ENCODE measurements around the gene ZBTB43. TPM values are rescaled to one million over a fixed set of nuclear protein-coding genes. Genes with fewer than 3 reads are reported as not detected.

ZBTB43 gene
- total RNA-seq, 1 donor from 2014 or later: 12.8 TPM

DNA sequence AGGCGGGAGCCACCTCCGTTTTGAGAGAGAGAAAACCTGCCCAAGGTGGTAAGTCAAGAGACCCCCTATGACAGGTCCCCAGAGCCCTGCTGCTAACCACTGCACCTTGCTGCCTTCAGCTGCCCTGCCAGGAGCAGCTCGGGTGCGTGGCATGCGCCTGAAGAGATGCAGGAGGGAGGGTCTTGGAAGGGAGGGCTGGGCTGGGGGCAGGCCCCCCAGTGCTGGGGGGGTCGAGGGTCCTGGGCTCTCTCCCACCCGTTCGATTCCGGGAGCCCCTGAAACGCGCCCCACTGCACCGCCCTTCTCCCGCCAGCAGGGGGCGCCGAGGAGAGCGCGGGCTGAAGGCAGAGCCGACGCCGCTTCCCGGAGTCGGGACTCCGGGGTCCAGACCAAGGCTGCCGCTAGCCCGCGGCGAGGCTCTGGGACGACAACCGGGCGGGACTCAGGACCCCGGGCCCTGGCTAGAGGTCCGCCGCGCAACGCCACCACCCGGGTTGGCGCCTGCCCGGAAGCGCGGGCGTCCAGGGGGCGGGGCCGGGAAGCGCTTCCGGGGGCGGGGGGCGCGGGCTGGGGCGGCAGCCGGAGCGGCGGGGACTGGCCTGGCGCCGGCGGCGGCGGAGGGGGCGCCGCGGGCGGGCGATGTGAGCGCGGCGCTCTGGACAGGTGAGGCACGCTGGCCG is 55.4 kb downstream of the ZBTB43 start, which contains the start of gene ZBTB34:
Gene ZBTB34 (plus strand): TSS at position 563 of the 680 bp plus-strand sequence. CDS start 18,761 bp downstream, outside the sequence.
- peak; percentile 70 for ATAC-seq

DNA sequence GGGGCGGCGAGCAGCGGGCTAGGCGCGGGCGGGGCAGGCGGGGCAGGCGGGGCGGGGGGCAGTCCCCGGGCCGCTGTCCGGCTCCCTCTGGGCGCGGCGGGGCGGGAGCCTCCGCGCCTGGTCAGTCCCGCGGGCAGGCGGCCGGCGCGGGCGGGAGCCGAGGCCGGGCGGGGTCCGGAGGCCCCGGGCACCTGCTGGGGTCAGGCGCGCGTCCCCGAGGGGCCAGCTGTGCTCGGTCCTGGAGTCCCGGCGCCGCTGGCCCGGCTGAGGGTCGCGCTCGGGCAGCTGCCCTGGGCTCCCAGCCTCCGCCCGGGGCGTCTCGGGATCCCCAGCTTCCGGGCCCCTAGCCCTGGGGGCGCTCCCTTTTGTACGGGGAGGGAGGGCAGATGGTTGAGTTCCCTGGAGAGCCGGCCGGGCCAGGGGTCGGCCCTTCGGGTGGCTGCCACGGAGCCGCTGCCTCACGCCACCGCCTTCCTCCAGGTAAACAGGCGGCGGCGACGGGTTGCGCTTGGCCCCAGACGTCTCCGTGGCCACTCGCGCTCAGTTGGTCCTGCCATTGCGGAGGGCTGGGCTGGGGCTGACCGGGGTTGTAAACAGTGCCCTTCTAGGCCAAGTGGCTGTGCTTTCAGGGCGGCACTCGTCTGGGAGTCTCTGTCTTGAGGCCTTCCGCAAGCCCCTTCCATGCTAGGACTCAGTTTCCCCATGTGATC is 56.1 kb downstream of the ZBTB43 start:
- ATAC-seq: peak; percentile 44

DNA sequence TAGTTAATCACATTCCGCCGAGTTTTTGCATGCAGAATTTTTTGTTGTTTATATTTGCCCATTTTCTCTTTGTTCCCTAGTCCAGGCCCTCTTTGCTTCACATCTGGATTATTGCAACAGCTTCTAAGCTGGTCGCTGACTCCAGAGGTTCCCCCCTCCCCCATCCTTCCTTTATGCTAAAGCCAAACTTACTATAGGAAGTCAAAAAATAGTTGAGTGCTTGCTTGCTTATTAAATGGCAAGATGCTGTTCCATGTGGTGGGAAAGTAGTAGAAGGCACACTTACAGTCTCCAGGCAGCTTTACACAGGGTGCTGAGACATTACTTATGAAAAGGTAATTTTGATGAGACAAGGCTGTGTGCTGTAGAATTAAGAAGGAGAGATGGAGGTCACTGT is 56.9 kb downstream of the ZBTB43 start:
- no peak for ATAC-seq

DNA sequence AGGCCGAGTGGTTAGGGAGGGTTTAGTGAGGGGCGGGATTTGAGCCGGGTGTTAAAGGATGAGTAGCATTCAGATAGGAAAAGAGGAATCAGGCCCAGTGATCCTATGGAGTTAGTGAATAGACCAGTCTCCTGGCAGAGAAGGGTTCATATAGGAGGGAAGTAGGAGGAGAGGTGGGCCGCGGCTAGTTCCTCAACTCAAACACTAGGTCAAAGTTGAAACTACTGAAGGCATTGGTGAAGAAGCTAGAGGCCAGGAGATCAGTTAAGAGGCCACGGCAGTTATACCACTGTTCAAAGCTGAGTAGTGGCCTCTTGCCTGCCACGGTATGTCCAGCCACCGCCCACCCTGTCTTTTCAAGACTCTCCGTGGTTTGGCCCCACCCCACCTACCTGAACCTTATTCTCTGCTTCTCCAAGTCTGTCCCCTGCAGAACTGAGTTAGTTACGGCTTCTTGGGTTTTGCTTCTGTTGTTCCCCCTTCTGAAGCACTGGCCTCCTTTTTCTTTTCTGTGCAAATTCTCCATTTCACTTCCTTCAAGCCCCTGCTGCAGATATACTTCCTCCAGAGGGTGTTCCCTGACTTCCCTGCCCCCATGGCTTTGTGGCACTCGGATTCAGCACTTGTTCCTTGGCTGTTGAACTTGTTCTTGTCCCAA is 57.4 kb downstream of the ZBTB43 start:
- no peak for ATAC-seq

DNA sequence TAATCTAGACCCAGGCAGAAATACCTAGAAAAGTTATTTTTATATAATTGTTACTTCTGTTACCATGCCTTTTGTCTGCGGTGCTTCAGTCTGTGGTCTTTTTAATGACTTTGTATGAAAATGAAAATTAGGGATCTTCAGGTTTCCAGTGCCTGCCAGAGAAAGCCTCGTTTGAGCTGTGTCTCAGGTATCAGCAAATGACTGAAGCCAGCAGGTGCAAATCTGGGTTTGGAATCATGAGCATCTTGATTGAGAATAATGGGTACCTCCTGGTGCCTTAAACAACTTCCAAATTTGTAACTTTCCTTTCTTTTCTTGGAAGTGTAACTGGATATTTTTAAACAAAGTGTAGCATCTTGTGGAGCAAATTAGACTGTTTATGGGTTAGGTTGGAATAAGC is 59.9 kb downstream of the ZBTB43 start:
- no peak for ATAC-seq

DNA sequence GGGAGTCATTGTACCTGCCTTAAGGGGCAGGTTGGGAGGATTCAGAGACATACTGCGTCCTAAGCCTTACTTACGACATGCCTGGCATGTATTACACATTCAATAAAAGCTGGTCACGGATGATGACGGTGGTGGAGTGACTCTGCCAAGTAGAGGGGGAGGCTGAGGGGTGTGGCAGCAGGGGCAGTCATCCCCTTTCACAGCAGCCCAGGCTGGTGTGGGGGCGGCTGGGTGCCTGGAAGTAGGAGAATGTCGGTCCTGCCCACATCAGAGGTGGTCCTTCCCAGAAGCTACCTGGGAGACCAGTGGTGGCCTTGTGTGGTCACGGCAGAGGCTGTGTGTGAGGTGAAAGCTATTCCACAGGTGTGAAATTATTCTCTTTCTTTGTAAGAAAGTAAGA is 64.5 kb downstream of the ZBTB43 start:
- ATAC-seq: peak; percentile 72

DNA sequence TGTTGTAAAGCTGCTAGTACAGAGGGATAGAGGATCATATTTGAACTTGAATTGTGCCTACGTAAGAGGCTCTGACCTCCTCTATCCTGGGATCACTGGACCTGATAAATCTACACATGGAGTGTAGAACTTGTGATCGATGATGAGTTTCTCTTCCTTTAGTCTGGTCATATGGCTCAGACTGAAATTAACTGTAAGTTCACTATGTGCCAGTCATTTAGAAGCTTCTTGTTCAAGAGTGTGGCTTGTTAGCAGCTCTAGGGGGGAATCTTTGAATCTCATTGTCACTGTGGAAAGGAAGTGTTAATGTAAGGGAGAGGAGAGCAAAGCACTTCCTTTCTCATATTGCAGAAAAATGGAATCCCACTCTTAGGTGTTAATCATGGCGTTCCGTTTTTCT is 67.7 kb downstream of the ZBTB43 start:
- no peak for ATAC-seq

DNA sequence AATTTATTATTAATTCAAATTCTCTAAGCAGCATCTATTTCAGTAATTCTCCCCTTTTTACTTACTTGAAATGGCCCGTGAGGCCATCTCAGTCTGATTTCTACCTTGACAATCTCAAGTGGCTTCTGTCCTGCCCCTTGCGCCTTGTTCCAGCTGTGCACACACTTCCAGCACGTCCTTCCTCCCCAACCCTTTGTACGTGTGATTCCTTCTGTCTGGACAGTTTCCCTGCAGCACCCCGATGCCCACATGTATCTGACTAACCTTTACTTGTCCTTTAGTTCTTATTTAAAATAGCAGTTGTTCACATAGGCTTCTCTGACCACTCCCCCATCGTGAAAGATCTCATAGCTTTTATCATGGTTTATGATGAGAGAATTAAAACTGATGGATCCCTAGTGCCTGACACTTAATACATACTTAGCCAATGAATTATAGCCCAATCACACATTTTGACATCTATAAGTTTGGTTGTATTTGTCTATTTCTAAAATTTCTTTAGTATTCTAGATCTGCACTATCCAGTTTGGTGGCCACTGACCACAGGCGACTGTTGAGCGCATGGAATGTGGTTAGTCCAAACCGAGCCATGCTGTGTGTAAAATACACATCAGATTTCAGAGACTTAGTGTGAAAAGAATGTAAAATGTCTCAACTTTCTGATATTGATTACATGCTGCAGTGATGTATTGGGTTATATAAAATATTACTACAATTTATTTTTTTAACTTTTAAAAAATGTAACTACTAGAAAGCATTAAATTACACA is 69.9 kb downstream of the ZBTB43 start:
- ATAC-seq: no peak

DNA sequence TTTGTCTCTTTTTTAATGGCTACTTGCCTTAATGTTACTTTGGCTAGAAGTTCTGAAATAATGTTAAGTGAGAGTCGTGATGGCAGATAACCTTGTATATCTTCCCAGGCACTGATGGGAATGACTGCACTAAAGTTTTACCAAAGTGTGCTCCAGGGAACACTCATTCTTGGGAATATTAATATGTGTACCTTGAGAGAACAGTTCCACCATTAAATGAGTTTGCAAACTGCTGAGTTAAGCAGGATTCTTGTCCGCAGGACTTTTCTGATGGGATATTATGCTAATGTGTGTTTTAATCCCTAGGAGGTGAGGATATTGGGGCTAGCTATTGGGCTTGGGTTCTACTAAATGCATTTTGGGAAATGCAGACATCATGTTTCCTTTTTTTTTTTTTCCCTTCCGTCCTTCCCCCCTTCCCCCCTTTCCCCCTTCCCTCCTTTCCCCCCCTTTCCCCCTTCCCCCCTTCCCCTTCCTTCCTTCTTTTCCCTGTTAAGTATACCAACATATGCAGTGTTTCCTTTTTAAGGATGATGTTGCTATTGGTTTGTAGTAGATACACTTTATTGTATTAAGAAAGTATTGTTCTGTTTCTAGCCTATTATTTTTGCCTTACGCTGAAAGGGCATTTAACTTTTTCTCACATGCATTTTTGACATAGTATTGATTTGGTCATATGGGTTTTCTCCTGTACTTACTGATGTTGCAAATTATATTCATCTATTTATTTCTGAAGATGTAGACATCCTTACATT is 71.1 kb downstream of the ZBTB43 start:
- no peak for ATAC-seq

DNA sequence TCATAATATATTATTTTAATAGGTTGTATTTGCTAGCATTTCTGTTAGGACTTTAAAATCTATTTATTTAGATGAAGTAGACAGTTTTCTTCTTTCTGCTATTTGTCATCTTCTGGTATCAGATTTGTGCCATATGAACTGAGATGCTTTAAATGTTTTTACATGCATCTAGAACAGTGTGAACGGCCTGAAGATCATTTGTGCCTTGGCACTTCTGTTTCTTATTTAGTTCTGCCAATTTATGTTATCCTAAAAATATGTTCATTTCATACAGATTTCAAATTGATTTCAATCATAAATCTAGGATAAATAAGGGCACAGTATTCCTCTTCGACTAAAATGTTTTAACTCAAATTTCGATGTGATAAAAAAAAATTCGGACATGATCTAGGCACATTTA is 71.7 kb downstream of the ZBTB43 start:
- ATAC-seq: no peak

DNA sequence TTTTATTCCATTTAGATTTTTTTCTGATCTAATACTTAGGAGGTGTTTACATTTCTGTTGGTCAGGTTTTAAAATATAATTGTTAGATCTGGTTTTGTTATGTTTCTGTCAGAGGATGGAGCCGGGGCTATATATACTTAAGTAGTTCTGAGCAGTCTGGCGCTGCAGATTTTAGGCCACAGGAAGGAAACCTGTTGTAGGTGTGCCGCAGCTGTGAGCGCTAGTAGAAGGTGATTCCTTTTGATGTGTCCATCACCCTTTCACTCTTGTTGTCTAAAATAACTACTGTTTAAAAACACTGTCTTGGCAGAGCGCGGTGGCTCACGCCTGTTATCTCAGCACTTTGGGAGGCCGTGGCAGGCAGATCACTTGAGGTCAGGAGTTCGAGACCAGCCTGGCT is 72.6 kb downstream of the ZBTB43 start:
- ATAC-seq: no peak

DNA sequence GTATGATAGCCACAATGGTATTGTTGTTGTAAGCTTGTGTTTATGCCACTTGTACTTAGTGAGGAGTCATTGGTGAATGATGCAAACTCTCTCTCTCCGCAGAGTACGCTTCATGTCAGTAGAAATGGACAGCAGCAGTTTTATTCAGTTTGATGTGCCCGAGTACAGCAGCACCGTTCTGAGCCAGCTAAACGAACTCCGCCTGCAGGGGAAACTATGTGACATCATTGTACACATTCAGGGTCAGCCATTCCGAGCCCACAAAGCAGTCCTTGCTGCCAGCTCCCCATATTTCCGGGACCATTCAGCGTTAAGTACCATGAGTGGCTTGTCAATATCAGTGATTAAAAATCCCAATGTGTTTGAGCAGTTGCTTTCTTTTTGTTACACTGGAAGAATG is 74.4 kb downstream of the ZBTB43 start:
- no peak for ATAC-seq

DNA sequence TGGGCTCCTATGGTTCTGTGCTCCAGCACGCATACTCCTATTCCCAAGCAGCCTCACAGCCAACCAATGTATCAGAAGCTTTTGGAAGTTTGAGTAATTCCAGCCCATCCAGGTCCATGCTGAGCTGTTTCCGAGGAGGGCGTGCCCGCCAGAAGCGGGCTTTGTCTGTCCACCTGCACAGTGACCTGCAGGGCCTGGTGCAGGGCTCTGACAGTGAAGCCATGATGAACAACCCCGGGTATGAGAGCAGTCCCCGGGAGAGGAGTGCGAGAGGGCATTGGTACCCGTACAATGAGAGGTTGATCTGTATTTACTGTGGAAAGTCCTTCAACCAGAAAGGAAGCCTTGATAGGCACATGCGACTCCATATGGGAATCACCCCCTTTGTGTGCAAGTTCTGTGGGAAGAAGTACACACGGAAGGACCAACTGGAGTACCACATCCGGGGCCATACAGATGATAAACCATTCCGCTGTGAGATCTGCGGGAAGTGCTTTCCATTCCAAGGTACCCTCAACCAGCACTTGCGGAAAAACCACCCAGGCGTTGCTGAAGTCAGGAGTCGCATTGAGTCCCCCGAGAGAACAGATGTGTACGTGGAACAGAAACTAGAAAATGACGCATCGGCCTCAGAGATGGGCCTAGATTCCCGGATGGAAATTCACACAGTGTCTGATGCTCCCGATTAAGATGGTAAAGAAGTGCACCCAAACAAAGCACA is 75.5 kb downstream of the ZBTB43 start:
- ATAC-seq: no peak

DNA sequence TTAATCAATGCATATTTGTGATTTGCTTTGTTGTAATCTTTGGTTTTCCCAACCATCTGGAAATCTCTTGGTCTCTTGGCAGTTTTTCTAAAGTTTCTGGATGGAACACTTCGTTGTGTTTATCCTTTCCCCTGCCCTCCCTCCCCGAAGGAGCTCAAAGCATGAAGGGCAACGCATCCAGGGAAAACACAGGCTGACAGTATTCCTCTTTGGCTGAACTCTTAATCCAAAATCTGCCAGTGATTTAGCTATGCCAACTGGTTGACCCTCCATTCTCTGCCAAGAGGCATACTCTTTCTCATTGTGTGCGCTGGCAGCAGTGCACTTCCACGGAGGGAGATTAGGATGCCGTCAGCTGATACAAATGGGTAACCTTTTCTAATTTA is 76.1 kb downstream of the ZBTB43 start:
- ATAC-seq: no peak

DNA sequence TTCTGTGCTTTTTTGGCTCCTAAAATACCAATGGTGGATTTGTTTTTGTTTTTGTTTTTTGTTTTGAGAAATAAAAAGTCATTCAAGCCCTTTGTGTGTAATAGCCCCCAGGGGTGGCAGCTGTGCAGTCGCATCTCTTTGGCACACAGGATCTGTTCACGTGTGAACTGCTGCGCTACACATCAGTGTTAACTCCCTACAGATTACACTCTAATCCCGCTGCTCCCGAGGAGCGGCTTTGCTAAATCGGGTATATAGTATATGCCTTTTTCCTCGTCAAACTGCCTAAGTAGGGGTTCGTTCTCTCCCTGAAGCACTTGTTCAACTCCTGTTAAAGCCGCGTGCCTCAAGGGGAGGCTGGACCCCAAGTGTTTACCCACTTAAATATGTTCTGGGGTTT is 77.9 kb downstream of the ZBTB43 start:
- ATAC-seq: no peak

DNA sequence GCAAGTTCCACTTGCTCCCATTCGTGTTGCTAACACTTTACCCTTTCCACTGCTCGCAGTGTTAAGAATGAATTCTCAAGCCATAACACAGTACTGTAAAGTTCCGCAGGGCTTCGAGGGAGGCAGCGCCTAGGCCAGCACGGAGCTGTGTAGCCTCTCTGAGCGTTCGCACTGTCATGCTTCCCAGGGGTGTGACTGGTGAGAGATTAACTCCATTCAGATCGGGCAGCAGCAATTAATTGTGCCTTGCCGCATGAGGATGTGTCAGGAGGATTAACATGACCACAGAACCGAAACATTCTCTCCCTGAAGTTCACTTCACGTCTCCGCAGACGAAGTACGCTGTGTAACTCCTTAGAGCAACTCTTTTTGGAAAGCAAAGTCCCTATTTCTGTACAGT is 78.8 kb downstream of the ZBTB43 start:
- peak; percentile 93 for ATAC-seq

DNA sequence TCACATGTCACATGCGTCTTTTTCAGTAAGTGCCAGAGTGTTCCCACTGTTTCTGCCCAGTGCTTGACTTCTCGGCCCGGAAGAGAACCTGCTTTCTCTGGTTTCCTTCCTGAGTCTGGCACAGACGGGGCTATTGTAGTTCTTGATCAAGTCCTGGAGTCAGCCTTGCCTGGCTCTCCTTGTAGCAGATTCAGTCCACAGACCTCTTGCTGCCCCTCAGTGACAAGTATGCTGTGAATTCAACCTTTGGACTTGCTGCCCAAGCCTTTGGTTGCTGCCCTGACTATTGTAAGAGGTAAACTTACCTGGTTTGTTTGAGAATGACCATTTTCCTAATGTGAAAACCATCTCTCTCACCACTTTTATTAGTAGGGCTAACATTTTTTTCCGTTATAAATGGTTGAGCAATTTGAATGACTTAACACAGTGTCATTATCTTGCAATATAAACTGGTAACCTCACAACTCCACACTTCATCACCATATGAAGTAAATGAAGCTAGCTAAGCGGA is 80.3 kb downstream of the ZBTB43 start:
- ATAC-seq: no peak

DNA sequence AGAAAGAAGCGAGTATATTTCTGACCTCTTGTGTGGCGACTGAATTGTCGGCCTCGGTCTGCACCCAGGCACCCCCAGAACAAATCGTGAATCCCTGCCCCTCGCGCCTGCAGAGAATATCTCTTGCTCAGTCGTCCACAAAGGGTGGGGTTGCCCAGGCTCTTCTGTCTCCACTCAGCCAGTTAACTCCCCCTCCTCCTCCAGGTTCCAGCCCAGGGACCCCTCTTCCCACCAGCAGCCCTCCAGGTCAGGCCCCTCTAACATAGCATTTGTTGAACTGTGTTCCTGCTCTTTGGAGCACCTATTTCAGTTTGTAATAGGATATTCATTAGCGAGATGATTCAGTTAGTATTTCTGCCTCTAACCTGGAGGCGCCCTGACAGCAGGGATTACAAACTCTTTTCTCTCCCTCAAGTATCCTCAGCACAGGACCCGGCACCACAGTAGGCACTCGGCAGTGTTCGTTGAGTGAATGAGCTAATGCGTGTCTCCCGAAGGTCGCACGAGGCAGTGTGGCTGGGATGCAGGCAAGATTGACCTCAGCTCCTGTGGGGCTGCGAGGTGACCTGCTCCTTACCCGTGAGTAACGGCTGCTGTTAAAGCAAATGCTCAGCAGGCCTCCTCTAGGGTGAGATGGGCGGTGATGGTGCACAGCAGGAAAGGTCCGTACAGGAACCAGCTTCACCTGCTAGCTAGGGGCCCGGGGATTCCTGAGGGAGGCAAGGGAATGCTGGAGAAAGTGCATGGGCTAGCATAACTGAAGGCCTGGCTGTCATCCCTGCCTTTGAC is 81.4 kb downstream of the ZBTB43 start:
- ATAC-seq: no peak

DNA sequence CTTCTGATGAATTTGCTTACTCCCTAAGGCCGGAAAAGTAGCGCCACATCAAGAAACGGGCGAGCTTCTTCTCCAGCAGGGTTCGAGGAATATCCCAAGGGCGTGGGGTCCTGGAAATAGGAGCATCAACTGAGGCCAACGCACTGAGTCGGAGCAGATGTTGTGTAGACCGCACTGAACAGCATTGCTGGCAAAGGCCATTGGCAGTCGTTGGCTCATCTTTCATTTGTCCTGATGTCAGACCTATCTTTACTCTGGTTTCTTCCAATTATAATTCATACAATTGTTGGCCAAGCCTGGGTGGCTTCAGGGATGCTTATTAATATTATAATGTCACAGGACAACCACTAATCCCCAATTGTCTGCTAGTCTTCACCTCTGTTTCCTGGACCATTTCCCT is 82.1 kb downstream of the ZBTB43 start:
- ATAC-seq: no peak

All from esophagus mucosa (tissue), 1 donor.